IMR-90 (cell line): ENCODE results near the gene SOBP. TPM values are rescaled to one million over a fixed set of nuclear protein-coding genes. Genes with fewer than 3 reads are reported as not detected.

Experiments used
- ATAC-seq: fragments of 200-7000 bp; cut with Tn5 transposase; 2 replicates; pipeline ENCODE4 v1.9.1; 2020; ENCODE audit warnings: low read depth, mild to moderate bottlenecking, moderate library complexity
- BruUV-seq: library from RNA; stranded (reverse); fragments of 400-500 nt; replicated peaks from 2 replicates; lab custom pipeline; 2021; lab: Mats Ljungman, UMichigan
- CTCF ChIA-PET: fragments of 300-600 bp; formaldehyde crosslinking; extraction: SDS; loops from one replicate; lab custom pipeline; 2021; ENCODE audit warnings: antibody characterized with exemption; lab: Yijun Ruan, JAX
- POLR2A ChIA-PET: fragments of 300-600 bp; sonication (Branson Sonifier 250); formaldehyde crosslinking; loops from one replicate; lab custom pipeline; 2022; ENCODE audit warnings: antibody characterized with exemption; ENCODE audit not compliant: unreplicated experiment; lab: Charles Lee
- DNase-seq: peaks from one replicate; pipeline ENCODE4 v3.0.0; 2013
- H2AFZ ChIP-seq: replicated peaks from 2 replicates; pipeline ENCODE3; 2013; ENCODE audit warnings: low read length, mild to moderate bottlenecking; ENCODE audit not compliant: poor library complexity
- H2AK5ac ChIP-seq: 2 replicates; pipeline ENCODE4 v1.6.1; 2013; ENCODE audit warnings: low read depth, low read length, inconsistent platforms
- H2AK9ac ChIP-seq: replicated peaks from 2 replicates; pipeline ENCODE3; 2013; ENCODE audit warnings: mild to moderate bottlenecking, low read depth, low read length, moderate library complexity; ENCODE audit not compliant: poor library complexity
- H2BK120ac ChIP-seq: 2 replicates; pipeline ENCODE4 v1.6.1; 2013; ENCODE audit warnings: low read depth, low read length, inconsistent platforms
- H2BK15ac ChIP-seq: 3 replicates; pipeline ENCODE4 v1.6.1; 2013; ENCODE audit warnings: low read depth, low read length, inconsistent platforms
- H2BK20ac ChIP-seq: 2 replicates; pipeline ENCODE4 v1.6.1; 2013; ENCODE audit warnings: low read depth, mild to moderate bottlenecking, inconsistent platforms, low read length, moderate library complexity
- H2BK5ac ChIP-seq: 2 replicates; pipeline ENCODE4 v1.6.1; 2013; ENCODE audit warnings: mild to moderate bottlenecking, low read depth, low read length, inconsistent platforms; ENCODE audit not compliant: poor library complexity, severe bottlenecking
- H3K14ac ChIP-seq: replicated peaks from 2 replicates; pipeline ENCODE4 v1.6.1; 2013; ENCODE audit warnings: low read depth, low read length, inconsistent platforms
- H3K18ac ChIP-seq: 2 replicates; pipeline ENCODE4 v1.6.1; 2013; ENCODE audit warnings: low read depth, low read length, control low read depth
- H3K23ac ChIP-seq: 2 replicates; pipeline ENCODE4 v1.6.1; 2013; ENCODE audit warnings: low read depth, low read length, inconsistent platforms
- H3K27ac ChIP-seq: 2 replicates; pipeline ENCODE4 v1.5.1; 2013; ENCODE audit warnings: mild to moderate bottlenecking, control low read depth, low read length; ENCODE audit not compliant: insufficient read depth
- H3K27me3 ChIP-seq: 2 replicates; pipeline ENCODE4 v1.6.1; 2013; ENCODE audit warnings: low read length; ENCODE audit not compliant: control insufficient read depth, insufficient read depth
- H3K36me3 ChIP-seq: 2 replicates; pipeline ENCODE4 v1.6.1; 2013; ENCODE audit warnings: low read length, mixed read lengths; ENCODE audit not compliant: control insufficient read depth, insufficient read depth
- H3K4ac ChIP-seq: 2 replicates; pipeline ENCODE4 v1.6.1; 2013; ENCODE audit warnings: low read depth, low read length, inconsistent platforms
- H3K4me1 ChIP-seq: 2 replicates; pipeline ENCODE4 v1.6.1; 2013; ENCODE audit warnings: low read length, mixed read lengths; ENCODE audit not compliant: control insufficient read depth, insufficient read depth
- H3K4me2 ChIP-seq: 2 replicates; pipeline ENCODE4 v1.6.1; 2013; ENCODE audit warnings: low read depth, mild to moderate bottlenecking, control low read depth, low read length, moderate library complexity
- H3K4me3 ChIP-seq: 2 replicates; pipeline ENCODE4 v1.5.1; 2013; ENCODE audit warnings: low read depth, mild to moderate bottlenecking, control low read depth, low read length, moderate library complexity; ENCODE audit not compliant: insufficient read depth
- H3K56ac ChIP-seq: 2 replicates; pipeline ENCODE4 v1.6.1; 2013; ENCODE audit warnings: low read length, inconsistent platforms; ENCODE audit not compliant: insufficient read depth; ENCODE audit errors: extremely low read depth
- H3K79me1 ChIP-seq, 2 experiments: 2 replicates each; pipeline ENCODE4 v1.6.1; 2013; ENCODE audit warnings: low read length in 2 of 2, inconsistent platforms in 1 of 2, low read depth in 1 of 2
- H3K9ac ChIP-seq: 2 replicates; pipeline ENCODE4 v1.6.1; 2013; ENCODE audit warnings: low read depth, low read length, control low read depth
- H3K9me1 ChIP-seq: 2 replicates; pipeline ENCODE4 v1.6.1; 2013; ENCODE audit warnings: low read length, inconsistent platforms; ENCODE audit not compliant: insufficient read depth
- H3K9me3 ChIP-seq: 2 replicates; pipeline ENCODE4 v1.6.1; 2013; ENCODE audit warnings: low read length; ENCODE audit not compliant: control insufficient read depth, insufficient read depth
- H4K20me1 ChIP-seq: 2 replicates; pipeline ENCODE4 v1.6.1; 2013; ENCODE audit warnings: low read length, inconsistent platforms; ENCODE audit not compliant: insufficient read depth
- H4K5ac ChIP-seq: 2 replicates; pipeline ENCODE4 v1.6.1; 2013; ENCODE audit warnings: mild to moderate bottlenecking, low read depth, low read length, control low read depth
- H4K8ac ChIP-seq, 2 experiments: 2 replicates each; pipeline ENCODE4 v1.6.1; 2013; ENCODE audit warnings: low read depth in 2 of 2, low read length in 2 of 2, control low read depth in 1 of 2, inconsistent platforms in 1 of 2
- H4K91ac ChIP-seq: 2 replicates; pipeline ENCODE4 v1.6.1; 2013; ENCODE audit warnings: low read depth, low read length, inconsistent platforms; ENCODE audit not compliant: insufficient read depth
- BHLHE40 ChIP-seq: fragments of 150-350 bp; IDR thresholded peaks from 2 replicates; pipeline ENCODE4 v1.6.1; 2016; ENCODE audit warnings: mild to moderate bottlenecking, low read depth, low read length
- CEBPB ChIP-seq: IDR thresholded peaks from 2 replicates; pipeline ENCODE4 v1.6.1; 2012; ENCODE audit warnings: low read depth, low read length, improper control_type of control experiment
- CHD1 ChIP-seq: IDR thresholded peaks from 2 replicates; pipeline ENCODE4 v1.6.1; 2012; ENCODE audit warnings: low read depth, low read length, improper control_type of control experiment
- ELK1 ChIP-seq: fragments of 150-350 bp; IDR thresholded peaks from 2 replicates; pipeline ENCODE4 v1.6.1; 2016; ENCODE audit warnings: low read depth, mild to moderate bottlenecking, low read length, moderate library complexity, borderline replicate concordance
- FOS ChIP-seq: fragments of 150-350 bp; IDR thresholded peaks from 2 replicates; pipeline ENCODE4 v1.6.1; 2016; ENCODE audit warnings: low read depth, low read length
- MAFK ChIP-seq: IDR thresholded peaks from 2 replicates; pipeline ENCODE4 v1.6.1; 2012; ENCODE audit warnings: low read depth, low read length, improper control_type of control experiment
- MAZ ChIP-seq: IDR thresholded peaks from 2 replicates; pipeline ENCODE4 v1.6.1; 2012; ENCODE audit warnings: low read depth, mild to moderate bottlenecking, low read length, improper control_type of control experiment, moderate library complexity, borderline replicate concordance
- MXI1 ChIP-seq: IDR thresholded peaks from 2 replicates; pipeline ENCODE4 v1.6.1; 2012; ENCODE audit warnings: low read depth, mild to moderate bottlenecking, low read length, moderate library complexity, borderline replicate concordance
- NFE2L2 ChIP-seq: fragments of 150-350 bp; IDR thresholded peaks from 2 replicates; pipeline ENCODE4 v1.6.1; 2016; ENCODE audit warnings: low read depth, mild to moderate bottlenecking, low read length
- POLR2A ChIP-seq: IDR thresholded peaks from 2 replicates; pipeline ENCODE4 v1.6.1; 2012; ENCODE audit warnings: mild to moderate bottlenecking, low read depth, low read length
- RAD21 ChIP-seq: IDR thresholded peaks from 2 replicates; pipeline ENCODE4 v1.6.1; 2012; ENCODE audit warnings: low read length, improper control_type of control experiment
- RCOR1 ChIP-seq: IDR thresholded peaks from 2 replicates; pipeline ENCODE4 v1.6.1; 2012; ENCODE audit warnings: mild to moderate bottlenecking, low read length, improper control_type of control experiment; ENCODE audit not compliant: insufficient replicate concordance
- RFX5 ChIP-seq: IDR thresholded peaks from 2 replicates; pipeline ENCODE4 v1.8.0; 2012; ENCODE audit warnings: low read depth, mild to moderate bottlenecking, low read length, moderate library complexity
- SMC3 ChIP-seq: fragments of 150-350 bp; IDR thresholded peaks from 2 replicates; pipeline ENCODE4 v1.6.1; 2016; ENCODE audit warnings: low read depth, mild to moderate bottlenecking, antibody characterized with exemption, low read length, moderate library complexity
- USF2 ChIP-seq: fragments of 150-350 bp; IDR thresholded peaks from 2 replicates; pipeline ENCODE4 v1.6.1; 2017; ENCODE audit warnings: mild to moderate bottlenecking, antibody characterized with exemption, low read length, low read depth
- WGBS, 2 experiments: methylation state at CpG; one replicate each; pipeline versions ENCODE4 v1.1.5 to v1.1.7; 2013; ENCODE audit warnings: missing lambda C conversion rate in 2 of 2; ENCODE audit not compliant: insufficient read length in 1 of 2; ENCODE audit errors: extremely low coverage in 2 of 2; 5-methylcytosine and 5-hydroxymethylcytosine counted together
- dilution Hi-C: fragments of 300-500 bp; cut with HindIII; formaldehyde crosslinking; loops from one replicate; pipeline ENCODE4 v1.14.3; 2018; ENCODE audit warnings: low sequenced_read_pairs; ENCODE audit not compliant: unreplicated experiment
- in situ Hi-C: fragments of 300-500 bp; cut with MboI; formaldehyde crosslinking; loops from 3 replicates; pipeline ENCODE4 v1.14.3; 2019; ENCODE audit warnings: low sequenced_read_pairs, inconsistent platforms, mixed read lengths
- intact Hi-C: fragments of 100-400 bp; cut with micrococcal nuclease; formaldehyde crosslinking; loops from 2 replicates; pipeline ENCODE4 v1.10.0; 2022
- polyA plus RNA-seq, 3 experiments: library from polyadenylated mRNA; depleted of rRNA; stranded (reverse); fragments of >200 nt; gene quantifications; 2 replicates each; pipeline ENCODE4 v1.2.3, GENCODE V29; 2012; ENCODE audit warnings: low replicate concordance in 1 of 3
- total RNA-seq: library from RNA; depleted of rRNA; stranded (reverse); fragments of >200 nt; gene quantifications from 2 replicates; pipeline ENCODE4 v1.2.3, GENCODE V29; 2012
- TF ChIP-seq, protein P1 (sequence below): conservative IDR thresholded peaks from 2 replicates; pipeline ENCODE4 v1.5.1; 2012; ENCODE audit warnings: mild to moderate bottlenecking, low read depth, low read length, improper control_type of control experiment

SOBP gene
- total and polyA plus RNA-seq, 2 of the 4 experiments (the other 2 are of a cell fraction) = 0.60 to 0.72 TPM

DNA sequence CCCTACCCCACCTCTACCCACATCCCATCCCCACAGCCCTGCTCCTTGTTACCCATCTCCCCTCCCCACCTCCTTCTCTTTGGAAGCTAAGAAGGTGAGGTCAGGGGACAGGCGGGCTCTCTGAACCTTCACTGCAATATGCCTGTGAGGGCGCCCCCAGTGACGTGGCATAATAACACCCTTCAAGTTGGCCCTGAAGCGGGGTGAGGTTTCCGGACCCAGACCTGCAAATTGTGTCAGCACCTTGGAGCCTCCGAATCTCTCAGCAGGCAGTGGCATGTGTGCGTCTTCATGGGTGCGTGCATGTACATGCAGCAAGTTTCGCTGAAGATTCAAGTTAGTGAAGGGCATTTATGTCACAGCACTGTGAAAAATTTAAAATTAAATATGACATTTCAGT lies 114.6 kb downstream of the SOBP start:
- no peaks in the 10 kb centered on the region for H4K20me1 ChIP-seq
- H3K27ac ChIP-seq = no peak overlapping the region
- H4K91ac ChIP-seq = no peak overlapping the region
- H3K9ac ChIP-seq = no peak overlapping the region
- H3K79me1 ChIP-seq = no peaks in the 10 kb centered on the region
- no peak overlapping the region for H2BK120ac ChIP-seq
- H3K36me3 ChIP-seq = no peaks in the 10 kb centered on the region
- H3K14ac ChIP-seq = no peak overlapping the region
- no peaks in the 10 kb centered on the region; the same call in 1 of the 2 replicates for H3K9me1 ChIP-seq
- WGBS, 2 experiments = 95% methylated on average over 3 of the region's 9 CpGs; no CpG with 5 or more reads in 1 of the 2 experiments
- dilution Hi-C loops (no loop called here), in situ Hi-C loops (no loop called here), intact Hi-C loops (no loop called here)
- H2AFZ ChIP-seq = no peak overlapping the region
- no peak for TF ChIP-seq MAZ
- TF ChIP-seq MXI1 = no peak
- no peak for TF ChIP-seq SMC3
- no peak for TF ChIP-seq BHLHE40
- TF ChIP-seq RAD21 = no peak
- no peak for TF ChIP-seq MAFK
- no peak for TF ChIP-seq ELK1
- no peak for TF ChIP-seq USF2
- TF ChIP-seq FOS = no peak
- TF ChIP-seq RFX5 = no peak
- TF ChIP-seq NFE2L2 = no peak
- TF ChIP-seq CHD1 = no peak
- TF ChIP-seq CEBPB = no peak
- no peak for TF ChIP-seq POLR2A
- TF ChIP-seq, protein P1, sequence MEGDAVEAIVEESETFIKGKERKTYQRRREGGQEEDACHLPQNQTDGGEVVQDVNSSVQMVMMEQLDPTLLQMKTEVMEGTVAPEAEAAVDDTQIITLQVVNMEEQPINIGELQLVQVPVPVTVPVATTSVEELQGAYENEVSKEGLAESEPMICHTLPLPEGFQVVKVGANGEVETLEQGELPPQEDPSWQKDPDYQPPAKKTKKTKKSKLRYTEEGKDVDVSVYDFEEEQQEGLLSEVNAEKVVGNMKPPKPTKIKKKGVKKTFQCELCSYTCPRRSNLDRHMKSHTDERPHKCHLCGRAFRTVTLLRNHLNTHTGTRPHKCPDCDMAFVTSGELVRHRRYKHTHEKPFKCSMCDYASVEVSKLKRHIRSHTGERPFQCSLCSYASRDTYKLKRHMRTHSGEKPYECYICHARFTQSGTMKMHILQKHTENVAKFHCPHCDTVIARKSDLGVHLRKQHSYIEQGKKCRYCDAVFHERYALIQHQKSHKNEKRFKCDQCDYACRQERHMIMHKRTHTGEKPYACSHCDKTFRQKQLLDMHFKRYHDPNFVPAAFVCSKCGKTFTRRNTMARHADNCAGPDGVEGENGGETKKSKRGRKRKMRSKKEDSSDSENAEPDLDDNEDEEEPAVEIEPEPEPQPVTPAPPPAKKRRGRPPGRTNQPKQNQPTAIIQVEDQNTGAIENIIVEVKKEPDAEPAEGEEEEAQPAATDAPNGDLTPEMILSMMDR = no peak
- TF ChIP-seq RCOR1 = no peak
- no peak overlapping the region for H3K4me3 ChIP-seq
- BruUV-seq = no TSS peak
- no peak overlapping the region for H4K8ac ChIP-seq
- H3K27me3 ChIP-seq = no peaks in the 10 kb centered on the region
- H2AK9ac ChIP-seq = no peak overlapping the region
- no peak overlapping the region for H2BK20ac ChIP-seq
- H2BK15ac ChIP-seq = no peak overlapping the region
- no peak overlapping the region for H3K18ac ChIP-seq
- ChIA-PET CTCF (no interaction called here), POLR2A (no interaction called here)
- no peak for DNase-seq
- H4K5ac ChIP-seq = no peak overlapping the region
- peaks cover 3% of the 10 kb centered on the region for H3K4me1 ChIP-seq
- ATAC-seq = no peak
- H3K23ac ChIP-seq = no peak overlapping the region
- no peak overlapping the region for H3K4me2 ChIP-seq
- H2AK5ac ChIP-seq = no peak overlapping the region
- H3K4ac ChIP-seq = no peak overlapping the region
- H3K56ac ChIP-seq = no peak overlapping the region
- no peaks in the 10 kb centered on the region for H3K9me3 ChIP-seq
- no peak overlapping the region for H2BK5ac ChIP-seq
